SK-N-SH treated with all-trans-retinoic acid at 6 μM for 48 hours (cell line): ENCODE results near the gene NHLRC2.
"Not testable (repeated sequence)": the region's sequence is repeated elsewhere in the genome, so short reads cannot be mapped to it uniquely, and the experiment has no call there.

ENCODE experiments used
- ATAC-seq: fragments of 200-7000 bp; cut with Tn5 transposase; 3 replicates; pipeline ENCODE4 v1.9.1; 2020; ENCODE audit warnings: mild to moderate bottlenecking, moderate library complexity
- ARNTL ChIP-seq: fragments of 450-650 bp; formaldehyde crosslinking; IDR thresholded peaks from 2 replicates; pipeline ENCODE4 v1.5.0; 2020; ENCODE audit warnings: low read depth, mild to moderate bottlenecking, moderate library complexity, borderline replicate concordance
- CSDC2 ChIP-seq: fragments of 250-450 bp; sonication (Bioruptor Pico); IDR thresholded peaks from 2 replicates; pipeline ENCODE4 v1.5.0; 2020; ENCODE audit warnings: mild to moderate bottlenecking, moderate library complexity
- ESRRG ChIP-seq: fragments of 250-450 bp; sonication (Bioruptor Pico); IDR thresholded peaks from 2 replicates; pipeline ENCODE4 v1.6.1; 2021; ENCODE audit warnings: mild to moderate bottlenecking
- GLIS3 ChIP-seq: fragments of 250-450 bp; sonication (Bioruptor Pico); IDR thresholded peaks from 2 replicates; pipeline ENCODE4 v1.5.0; 2020; ENCODE audit warnings: mild to moderate bottlenecking, moderate library complexity
- ISL1 ChIP-seq: fragments of 250-450 bp; sonication (Bioruptor Pico); IDR thresholded peaks from 2 replicates; pipeline ENCODE4 v2.1.2; 2022; ENCODE audit warnings: mild to moderate bottlenecking, moderate library complexity
- OSR1 ChIP-seq: fragments of 250-450 bp; sonication (Bioruptor Pico); IDR thresholded peaks from 2 replicates; pipeline ENCODE4 v1.8.0; 2022; ENCODE audit warnings: moderate library complexity, mild to moderate bottlenecking, inconsistent platforms
- PPARA ChIP-seq: fragments of 250-450 bp; sonication (Bioruptor Pico); IDR thresholded peaks from 2 replicates; pipeline ENCODE4 v1.5.0; 2020; ENCODE audit warnings: mild to moderate bottlenecking, borderline replicate concordance
- RARB ChIP-seq: fragments of 250-450 bp; sonication (Bioruptor Pico); IDR thresholded peaks from 2 replicates; pipeline ENCODE4 v1.8.0; 2021; ENCODE audit warnings: mild to moderate bottlenecking, moderate library complexity
- SNAI2 ChIP-seq: fragments of 250-450 bp; sonication (Bioruptor Pico); IDR thresholded peaks from 2 replicates; pipeline ENCODE4 v1.5.0; 2020; ENCODE audit warnings: mild to moderate bottlenecking, moderate library complexity
- TCF4 ChIP-seq: fragments of 250-450 bp; sonication (Bioruptor Pico); IDR thresholded peaks from 2 replicates; pipeline ENCODE4 v1.8.0; 2021; ENCODE audit warnings: mild to moderate bottlenecking, moderate library complexity, borderline replicate concordance
- TOX ChIP-seq: fragments of 250-450 bp; sonication (Bioruptor Pico); IDR thresholded peaks from 2 replicates; pipeline ENCODE4 v1.8.0; 2021; ENCODE audit warnings: mild to moderate bottlenecking, moderate library complexity, borderline replicate concordance
- ZC3H10 ChIP-seq: fragments of 250-450 bp; sonication (Bioruptor Pico); IDR thresholded peaks from 2 replicates; pipeline ENCODE4 v1.5.1; 2021; ENCODE audit warnings: mild to moderate bottlenecking, moderate library complexity
- ZFP3 ChIP-seq: fragments of 250-450 bp; sonication (Bioruptor Pico); IDR thresholded peaks from 2 replicates; pipeline ENCODE4 v1.5.0; 2020; ENCODE audit warnings: mild to moderate bottlenecking, moderate library complexity
- ZFP30 ChIP-seq: fragments of 450-650 bp; formaldehyde crosslinking; IDR thresholded peaks from 2 replicates; pipeline ENCODE4 v1.5.0; 2022; ENCODE audit warnings: mild to moderate bottlenecking, moderate library complexity
- ZNF565 ChIP-seq: fragments of 450-650 bp; formaldehyde crosslinking; conservative IDR thresholded peaks from 2 replicates; pipeline ENCODE4 v1.5.0; 2020; ENCODE audit warnings: low read depth, mild to moderate bottlenecking, moderate library complexity
- ZNF70 ChIP-seq: fragments of 450-650 bp; formaldehyde crosslinking; IDR thresholded peaks from 2 replicates; pipeline ENCODE4 v1.5.0; 2020; ENCODE audit warnings: mild to moderate bottlenecking, moderate library complexity
- ZNF8 ChIP-seq: fragments of 450-650 bp; formaldehyde crosslinking; IDR thresholded peaks from 2 replicates; pipeline ENCODE4 v1.5.0; 2020; ENCODE audit warnings: mild to moderate bottlenecking, moderate library complexity
- TF ChIP-seq, protein P1 (sequence below): fragments of 250-450 bp; sonication (Bioruptor Pico); IDR thresholded peaks from 2 replicates; pipeline ENCODE4 v1.5.0; 2020; ENCODE audit warnings: mild to moderate bottlenecking, moderate library complexity
- TF ChIP-seq, protein P2 (sequence below): fragments of 250-450 bp; sonication (Bioruptor Pico); IDR thresholded peaks from 2 replicates; pipeline ENCODE4 v1.5.1; 2020; ENCODE audit warnings: low read depth, mild to moderate bottlenecking, moderate library complexity
- TF ChIP-seq, protein P3 (sequence below): fragments of 250-450 bp; sonication (Bioruptor Pico); IDR thresholded peaks from 2 replicates; pipeline ENCODE4 v1.8.0; 2020; ENCODE audit warnings: mild to moderate bottlenecking, moderate library complexity, borderline replicate concordance
- TF ChIP-seq, protein P4 (sequence below): fragments of 250-450 bp; sonication (Bioruptor Pico); IDR thresholded peaks from 2 replicates; pipeline ENCODE4 v1.5.1; 2021; ENCODE audit warnings: mild to moderate bottlenecking, moderate library complexity
- TF ChIP-seq, protein P5 (sequence below): fragments of 250-450 bp; sonication (Bioruptor Pico); IDR thresholded peaks from 2 replicates; pipeline ENCODE4 v1.8.0; 2021; ENCODE audit warnings: low read depth, mild to moderate bottlenecking, moderate library complexity, borderline replicate concordance

Gene NHLRC2

DNA sequence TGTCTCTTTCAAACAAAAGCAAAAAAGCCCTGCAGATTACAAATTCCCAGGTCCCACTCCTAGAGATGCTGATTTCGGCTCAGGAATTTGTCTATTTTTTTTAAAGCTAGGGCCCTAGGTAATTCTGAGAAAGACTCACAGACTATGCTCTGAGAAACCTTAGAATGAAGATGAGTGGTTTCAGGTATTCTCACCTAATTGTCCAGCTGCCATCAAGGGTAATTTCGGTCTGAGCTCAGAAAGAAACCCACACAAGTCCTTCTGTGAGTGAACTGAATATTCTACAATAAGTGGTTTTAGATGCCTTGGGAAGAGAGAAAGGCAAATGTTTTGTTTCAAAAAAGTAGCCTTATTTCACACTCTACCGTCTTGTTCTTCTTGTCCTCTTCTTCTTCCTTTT lies 46.3 kb upstream of the NHLRC2 start:
- no peak for ATAC-seq
- TF ChIP-seq ZFP3 (CRISPR knock-in tag) = no peak
- TF ChIP-seq PPARA = no peak
- TF ChIP-seq, protein P1, sequence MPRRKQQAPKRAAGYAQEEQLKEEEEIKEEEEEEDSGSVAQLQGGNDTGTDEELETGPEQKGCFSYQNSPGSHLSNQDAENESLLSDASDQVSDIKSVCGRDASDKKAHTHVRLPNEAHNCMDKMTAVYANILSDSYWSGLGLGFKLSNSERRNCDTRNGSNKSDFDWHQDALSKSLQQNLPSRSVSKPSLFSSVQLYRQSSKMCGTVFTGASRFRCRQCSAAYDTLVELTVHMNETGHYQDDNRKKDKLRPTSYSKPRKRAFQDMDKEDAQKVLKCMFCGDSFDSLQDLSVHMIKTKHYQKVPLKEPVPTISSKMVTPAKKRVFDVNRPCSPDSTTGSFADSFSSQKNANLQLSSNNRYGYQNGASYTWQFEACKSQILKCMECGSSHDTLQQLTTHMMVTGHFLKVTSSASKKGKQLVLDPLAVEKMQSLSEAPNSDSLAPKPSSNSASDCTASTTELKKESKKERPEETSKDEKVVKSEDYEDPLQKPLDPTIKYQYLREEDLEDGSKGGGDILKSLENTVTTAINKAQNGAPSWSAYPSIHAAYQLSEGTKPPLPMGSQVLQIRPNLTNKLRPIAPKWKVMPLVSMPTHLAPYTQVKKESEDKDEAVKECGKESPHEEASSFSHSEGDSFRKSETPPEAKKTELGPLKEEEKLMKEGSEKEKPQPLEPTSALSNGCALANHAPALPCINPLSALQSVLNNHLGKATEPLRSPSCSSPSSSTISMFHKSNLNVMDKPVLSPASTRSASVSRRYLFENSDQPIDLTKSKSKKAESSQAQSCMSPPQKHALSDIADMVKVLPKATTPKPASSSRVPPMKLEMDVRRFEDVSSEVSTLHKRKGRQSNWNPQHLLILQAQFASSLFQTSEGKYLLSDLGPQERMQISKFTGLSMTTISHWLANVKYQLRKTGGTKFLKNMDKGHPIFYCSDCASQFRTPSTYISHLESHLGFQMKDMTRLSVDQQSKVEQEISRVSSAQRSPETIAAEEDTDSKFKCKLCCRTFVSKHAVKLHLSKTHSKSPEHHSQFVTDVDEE (CRISPR knock-in tag) = no peak
- no peak for TF ChIP-seq ZNF565
- no peak for TF ChIP-seq SNAI2 (CRISPR knock-in tag)
- TF ChIP-seq ISL1 (CRISPR knock-in tag) = no peak
- no peak for TF ChIP-seq ZNF8 (CRISPR knock-in tag)
- TF ChIP-seq CSDC2 (CRISPR knock-in tag) = no peak
- no peak for TF ChIP-seq GLIS3 (CRISPR knock-in tag)
- TF ChIP-seq ZC3H10 (CRISPR knock-in tag) = no peak
- TF ChIP-seq OSR1 (CRISPR knock-in tag) = no peak
- no peak for TF ChIP-seq TCF4
- TF ChIP-seq ZFP30 (CRISPR knock-in tag) = no peak
- TF ChIP-seq, protein P2, sequence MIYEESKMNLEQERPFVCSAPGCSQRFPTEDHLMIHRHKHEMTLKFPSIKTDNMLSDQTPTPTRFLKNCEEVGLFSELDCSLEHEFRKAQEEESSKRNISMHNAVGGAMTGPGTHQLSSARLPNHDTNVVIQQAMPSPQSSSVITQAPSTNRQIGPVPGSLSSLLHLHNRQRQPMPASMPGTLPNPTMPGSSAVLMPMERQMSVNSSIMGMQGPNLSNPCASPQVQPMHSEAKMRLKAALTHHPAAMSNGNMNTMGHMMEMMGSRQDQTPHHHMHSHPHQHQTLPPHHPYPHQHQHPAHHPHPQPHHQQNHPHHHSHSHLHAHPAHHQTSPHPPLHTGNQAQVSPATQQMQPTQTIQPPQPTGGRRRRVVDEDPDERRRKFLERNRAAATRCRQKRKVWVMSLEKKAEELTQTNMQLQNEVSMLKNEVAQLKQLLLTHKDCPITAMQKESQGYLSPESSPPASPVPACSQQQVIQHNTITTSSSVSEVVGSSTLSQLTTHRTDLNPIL (CRISPR knock-in tag) = no peak

DNA sequence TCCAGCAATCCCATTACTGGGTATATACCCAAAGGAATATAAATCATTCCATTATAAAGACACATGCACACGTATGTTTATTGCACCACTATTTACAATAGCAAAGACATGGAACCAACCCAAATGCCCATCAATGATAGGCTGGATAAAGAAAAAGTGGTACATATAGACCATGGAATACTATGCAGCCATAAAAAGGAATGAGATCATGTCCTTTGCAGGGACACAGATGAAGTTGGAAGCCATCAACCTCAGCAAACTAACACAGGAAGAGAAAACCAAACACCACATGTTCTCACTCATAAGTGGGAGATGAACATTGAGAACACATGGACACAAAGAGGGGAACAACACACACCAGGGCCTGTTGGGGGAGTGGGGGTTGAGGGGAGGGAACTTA lies 39.8 kb upstream of the NHLRC2 start:
- ATAC-seq = not testable (repeated sequence)

DNA sequence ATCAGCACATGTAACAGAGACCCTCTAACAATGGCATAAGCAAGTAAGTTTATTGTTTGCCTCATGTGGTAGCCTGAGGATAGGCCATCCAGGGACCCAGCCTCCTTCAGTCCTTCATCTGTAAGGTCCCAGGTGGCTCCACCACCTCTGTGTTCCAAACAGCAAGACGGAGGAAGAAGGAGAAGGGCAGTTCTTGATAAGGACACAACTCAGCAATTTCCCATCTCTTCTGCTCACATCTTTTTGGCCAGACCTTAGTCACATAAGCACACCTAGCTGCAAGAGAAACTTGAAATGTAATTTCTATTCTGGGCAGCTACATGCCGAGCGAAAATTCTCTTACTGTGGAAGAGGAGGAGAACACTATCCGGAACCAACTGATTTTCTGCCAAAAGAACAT lies 34.5 kb upstream of the NHLRC2 start:
- TF ChIP-seq SNAI2 (CRISPR knock-in tag) (no peak), ESRRG (CRISPR knock-in tag) (no peak), RARB (CRISPR knock-in tag) (no peak), TOX (no peak), ZNF70 (CRISPR knock-in tag) (no peak), ARNTL (CRISPR knock-in tag) (no peak), ZFP30 (CRISPR knock-in tag) (no peak), ZFP3 (CRISPR knock-in tag) (no peak), TCF4 (no peak), ZNF8 (CRISPR knock-in tag) (no peak), OSR1 (CRISPR knock-in tag) (no peak)
- TF ChIP-seq, protein P1 (CRISPR knock-in tag) = no peak
- TF ChIP-seq, protein P2 (CRISPR knock-in tag) = no peak
- TF ChIP-seq, protein P3, sequence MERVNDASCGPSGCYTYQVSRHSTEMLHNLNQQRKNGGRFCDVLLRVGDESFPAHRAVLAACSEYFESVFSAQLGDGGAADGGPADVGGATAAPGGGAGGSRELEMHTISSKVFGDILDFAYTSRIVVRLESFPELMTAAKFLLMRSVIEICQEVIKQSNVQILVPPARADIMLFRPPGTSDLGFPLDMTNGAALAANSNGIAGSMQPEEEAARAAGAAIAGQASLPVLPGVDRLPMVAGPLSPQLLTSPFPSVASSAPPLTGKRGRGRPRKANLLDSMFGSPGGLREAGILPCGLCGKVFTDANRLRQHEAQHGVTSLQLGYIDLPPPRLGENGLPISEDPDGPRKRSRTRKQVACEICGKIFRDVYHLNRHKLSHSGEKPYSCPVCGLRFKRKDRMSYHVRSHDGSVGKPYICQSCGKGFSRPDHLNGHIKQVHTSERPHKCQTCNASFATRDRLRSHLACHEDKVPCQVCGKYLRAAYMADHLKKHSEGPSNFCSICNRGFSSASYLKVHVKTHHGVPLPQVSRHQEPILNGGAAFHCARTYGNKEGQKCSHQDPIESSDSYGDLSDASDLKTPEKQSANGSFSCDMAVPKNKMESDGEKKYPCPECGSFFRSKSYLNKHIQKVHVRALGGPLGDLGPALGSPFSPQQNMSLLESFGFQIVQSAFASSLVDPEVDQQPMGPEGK (CRISPR knock-in tag) = no peak
- TF ChIP-seq, protein P4, sequence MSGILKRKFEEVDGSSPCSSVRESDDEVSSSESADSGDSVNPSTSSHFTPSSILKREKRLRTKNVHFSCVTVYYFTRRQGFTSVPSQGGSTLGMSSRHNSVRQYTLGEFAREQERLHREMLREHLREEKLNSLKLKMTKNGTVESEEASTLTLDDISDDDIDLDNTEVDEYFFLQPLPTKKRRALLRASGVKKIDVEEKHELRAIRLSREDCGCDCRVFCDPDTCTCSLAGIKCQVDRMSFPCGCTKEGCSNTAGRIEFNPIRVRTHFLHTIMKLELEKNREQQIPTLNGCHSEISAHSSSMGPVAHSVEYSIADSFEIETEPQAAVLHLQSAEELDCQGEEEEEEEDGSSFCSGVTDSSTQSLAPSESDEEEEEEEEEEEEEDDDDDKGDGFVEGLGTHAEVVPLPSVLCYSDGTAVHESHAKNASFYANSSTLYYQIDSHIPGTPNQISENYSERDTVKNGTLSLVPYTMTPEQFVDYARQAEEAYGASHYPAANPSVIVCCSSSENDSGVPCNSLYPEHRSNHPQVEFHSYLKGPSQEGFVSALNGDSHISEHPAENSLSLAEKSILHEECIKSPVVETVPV (CRISPR knock-in tag) = no peak
- TF ChIP-seq, protein P5, sequence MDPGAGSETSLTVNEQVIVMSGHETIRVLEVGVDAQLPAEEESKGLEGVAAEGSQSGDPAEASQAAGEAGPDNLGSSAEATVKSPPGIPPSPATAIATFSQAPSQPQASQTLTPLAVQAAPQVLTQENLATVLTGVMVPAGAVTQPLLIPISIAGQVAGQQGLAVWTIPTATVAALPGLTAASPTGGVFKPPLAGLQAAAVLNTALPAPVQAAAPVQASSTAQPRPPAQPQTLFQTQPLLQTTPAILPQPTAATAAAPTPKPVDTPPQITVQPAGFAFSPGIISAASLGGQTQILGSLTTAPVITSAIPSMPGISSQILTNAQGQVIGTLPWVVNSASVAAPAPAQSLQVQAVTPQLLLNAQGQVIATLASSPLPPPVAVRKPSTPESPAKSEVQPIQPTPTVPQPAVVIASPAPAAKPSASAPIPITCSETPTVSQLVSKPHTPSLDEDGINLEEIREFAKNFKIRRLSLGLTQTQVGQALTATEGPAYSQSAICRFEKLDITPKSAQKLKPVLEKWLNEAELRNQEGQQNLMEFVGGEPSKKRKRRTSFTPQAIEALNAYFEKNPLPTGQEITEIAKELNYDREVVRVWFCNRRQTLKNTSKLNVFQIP (CRISPR knock-in tag) = no peak
- no peak for ATAC-seq
